Vagina (tissue), 2 donors: ENCODE results near the gene PIP5KL1.

Source experiments
- POLR2A ChIP-seq, 2 donors: fragments of 450-650 bp; IDR thresholded peaks; one replicate each; pipeline ENCODE4 v1.6.1; 2017; ENCODE audit warnings: antibody characterized with exemption in 2 of 2, mild to moderate bottlenecking in 2 of 2, moderate library complexity in 2 of 2
- POLR2AphosphoS5 ChIP-seq, 2 donors: sonication (generic); formaldehyde crosslinking; IDR thresholded peaks; one replicate each; pipeline ENCODE4 v1.9.0; 2017; ENCODE audit warnings: antibody characterized with exemption in 2 of 2, mild to moderate bottlenecking in 2 of 2, low read depth in 1 of 2; ENCODE audit not compliant: insufficient read depth in 1 of 2
- TF ChIP-seq, protein P1 (sequence below), 3 experiments: fragments of 450-650 bp in 2 of 3; fragments of 200-600 bp in 1 of 3; sonication (generic) in 1 of 3; IDR thresholded peaks; one replicate each; pipeline ENCODE4 v1.5.1; 2017 to 2019; ENCODE audit warnings: antibody characterized with exemption in 3 of 3, mild to moderate bottlenecking in 2 of 3, moderate library complexity in 2 of 3

DNA sequence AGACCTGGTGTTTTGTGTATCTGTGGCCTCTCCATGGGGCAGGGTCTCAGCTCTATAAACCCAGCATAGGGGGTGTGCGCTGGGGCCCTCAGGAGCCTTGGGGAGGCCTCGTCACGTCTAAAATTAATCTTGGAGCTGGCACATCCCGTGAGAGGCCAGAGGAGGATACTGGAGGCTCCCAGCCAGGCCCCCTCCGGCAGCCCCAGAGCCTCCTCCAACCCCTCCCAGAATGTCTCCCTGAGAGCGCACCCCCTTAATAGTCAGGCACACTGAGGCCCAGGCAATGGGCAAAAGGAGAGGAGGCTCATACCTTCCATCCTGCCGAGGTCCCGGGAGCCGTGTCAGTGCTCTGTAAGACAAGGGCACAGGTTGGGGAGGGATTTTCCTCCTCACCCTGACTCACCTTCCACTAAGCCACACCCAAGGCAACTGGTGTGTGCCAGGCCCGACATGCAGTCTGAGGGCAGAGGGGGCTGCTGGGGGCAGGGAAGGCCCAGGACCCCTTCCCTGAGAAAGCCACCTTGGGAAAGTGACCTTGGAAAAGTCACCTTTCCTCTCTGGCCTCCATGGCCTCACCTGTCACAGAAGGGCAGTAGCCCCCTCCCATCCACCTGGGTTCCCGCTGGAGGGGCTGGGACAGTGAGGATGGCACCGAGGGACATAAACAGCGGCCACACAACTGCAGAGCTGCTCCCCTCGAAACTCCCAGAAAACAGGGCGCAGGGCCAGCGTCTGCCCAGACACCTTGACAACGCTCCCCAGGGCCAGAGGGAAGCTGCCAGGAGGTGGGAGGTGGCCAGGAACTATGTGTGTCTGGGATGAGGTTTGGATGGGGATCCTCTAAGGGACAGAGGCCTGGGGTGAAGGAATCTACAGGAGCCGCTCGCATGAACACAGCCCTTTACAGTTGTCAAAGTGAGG lies 56.0 kb downstream of the PIP5KL1 start:
- TF ChIP-seq POLR2A (IDR thresholded peaks at IDR 0.05) (no peak), POLR2AphosphoS5 (IDR thresholded peaks at IDR 0.05; ENCODE audit: insufficient read depth in 1 of 2, low read depth in 1 of 2) (no peak)
- TF ChIP-seq, protein P1, sequence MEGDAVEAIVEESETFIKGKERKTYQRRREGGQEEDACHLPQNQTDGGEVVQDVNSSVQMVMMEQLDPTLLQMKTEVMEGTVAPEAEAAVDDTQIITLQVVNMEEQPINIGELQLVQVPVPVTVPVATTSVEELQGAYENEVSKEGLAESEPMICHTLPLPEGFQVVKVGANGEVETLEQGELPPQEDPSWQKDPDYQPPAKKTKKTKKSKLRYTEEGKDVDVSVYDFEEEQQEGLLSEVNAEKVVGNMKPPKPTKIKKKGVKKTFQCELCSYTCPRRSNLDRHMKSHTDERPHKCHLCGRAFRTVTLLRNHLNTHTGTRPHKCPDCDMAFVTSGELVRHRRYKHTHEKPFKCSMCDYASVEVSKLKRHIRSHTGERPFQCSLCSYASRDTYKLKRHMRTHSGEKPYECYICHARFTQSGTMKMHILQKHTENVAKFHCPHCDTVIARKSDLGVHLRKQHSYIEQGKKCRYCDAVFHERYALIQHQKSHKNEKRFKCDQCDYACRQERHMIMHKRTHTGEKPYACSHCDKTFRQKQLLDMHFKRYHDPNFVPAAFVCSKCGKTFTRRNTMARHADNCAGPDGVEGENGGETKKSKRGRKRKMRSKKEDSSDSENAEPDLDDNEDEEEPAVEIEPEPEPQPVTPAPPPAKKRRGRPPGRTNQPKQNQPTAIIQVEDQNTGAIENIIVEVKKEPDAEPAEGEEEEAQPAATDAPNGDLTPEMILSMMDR (IDR thresholded peaks at IDR 0.05), result no peak
